HUES6 (cell line): ENCODE measurements around the gene RNF180.
"Not testable (repeated sequence)": the region's sequence is repeated elsewhere in the genome, so short reads cannot be mapped to it uniquely, and the experiment has no call there.

Source experiments
- H3K27ac ChIP-seq: 2 replicates; pipeline ENCODE4 v1.7.0; 2013; ENCODE audit warnings: low read depth, mild to moderate bottlenecking, low read length, inconsistent platforms
- H3K27me3 ChIP-seq: 2 replicates; pipeline ENCODE4 v1.6.1; 2013; ENCODE audit warnings: low read length; ENCODE audit not compliant: control insufficient read depth, insufficient read depth
- H3K36me3 ChIP-seq: 2 replicates; pipeline ENCODE4 v1.6.1; 2013; ENCODE audit warnings: low read length; ENCODE audit not compliant: control insufficient read depth, insufficient read depth
- H3K4me1 ChIP-seq: 2 replicates; pipeline ENCODE4 v1.6.1; 2013; ENCODE audit warnings: low read length; ENCODE audit not compliant: control insufficient read depth, insufficient read depth
- H3K4me3 ChIP-seq: 2 replicates; pipeline ENCODE4 v1.5.1; 2013; ENCODE audit warnings: low read depth, low read length
- H3K9ac ChIP-seq: one replicate; pipeline ENCODE4 v1.6.1; 2013; ENCODE audit warnings: mild to moderate bottlenecking, low read length
- H3K9me3 ChIP-seq: 2 replicates; pipeline ENCODE4 v1.6.1; 2013; ENCODE audit warnings: low read depth, low read length; ENCODE audit not compliant: control insufficient read depth, insufficient read depth

Gene RNF180

GRCh38 chr5:64273276-64273675 lies 107.6 kb downstream of the RNF180 start:
- no peak overlapping the region for H3K4me3 ChIP-seq
- H3K27me3 ChIP-seq = no peaks in the 10 kb centered on the region
- no peaks in the 10 kb centered on the region for H3K9me3 ChIP-seq
- no peak overlapping the region for H3K27ac ChIP-seq
- no peaks in the 10 kb centered on the region for H3K36me3 ChIP-seq
- no peaks in the 10 kb centered on the region for H3K4me1 ChIP-seq
- no peak overlapping the region for H3K9ac ChIP-seq

- Histone ChIP-seq H3K4me3 (no peak overlapping the region), H3K9me3 (0 out of 2 replicates have a peak, but pooled peaks cover 3% of the 10 kb centered on the region), H3K4me1 (no peaks in the 10 kb centered on the region), H3K27ac (no peak overlapping the region), H3K36me3 (no peaks in the 10 kb centered on the region), H3K9ac (no peak overlapping the region), H3K27me3 (no peaks in the 10 kb centered on the region)
Measured at GRCh38 chr5:64285188-64286130, 119.8 kb downstream of the RNF180 start.

- Histone ChIP-seq H3K4me1 (no peaks in the 10 kb centered on the region), H3K4me3 (no peak overlapping the region), H3K27ac (no peak overlapping the region), H3K36me3 (no peaks in the 10 kb centered on the region), H3K9ac (no peak overlapping the region), H3K9me3 (0 out of 2 replicates have a peak, but pooled peaks cover 3% of the 10 kb centered on the region), H3K27me3 (no peaks in the 10 kb centered on the region)
Measured at GRCh38 chr5:64286381-64286780, 120.7 kb downstream of the RNF180 start.

- H3K27me3 ChIP-seq, H3K4me3 ChIP-seq, H3K9ac ChIP-seq, H3K27ac ChIP-seq, H3K36me3 ChIP-seq, H3K9me3 ChIP-seq, H3K4me1 ChIP-seq: not testable (repeated sequence)
Measured at GRCh38 chr5:64288496-64288895, 122.9 kb downstream of the RNF180 start.

- H3K4me3 ChIP-seq = no peak overlapping the region
- H3K9me3 ChIP-seq = no peaks in the 10 kb centered on the region
- H3K9ac ChIP-seq = no peak overlapping the region
- no peaks in the 10 kb centered on the region for H3K27me3 ChIP-seq
- H3K36me3 ChIP-seq = no peaks in the 10 kb centered on the region
- H3K4me1 ChIP-seq = no peaks in the 10 kb centered on the region
- H3K27ac ChIP-seq = no peak overlapping the region
Measured at GRCh38 chr5:64292611-64293215, 127.1 kb downstream of the RNF180 start.

GRCh38 chr5:64295101-64295500 lies 129.5 kb downstream of the RNF180 start:
- Histone ChIP-seq H3K4me1 (no peaks in the 10 kb centered on the region), H3K4me3 (no peak overlapping the region), H3K9ac (no peak overlapping the region), H3K36me3 (no peaks in the 10 kb centered on the region), H3K27ac (no peak overlapping the region), H3K9me3 (no peaks in the 10 kb centered on the region), H3K27me3 (no peaks in the 10 kb centered on the region)

GRCh38 chr5:64298586-64298985 lies 132.9 kb downstream of the RNF180 start:
- Histone ChIP-seq H3K27me3 (no peaks in the 10 kb centered on the region), H3K4me3 (no peak overlapping the region), H3K9me3 (no peaks in the 10 kb centered on the region), H3K4me1 (no peaks in the 10 kb centered on the region), H3K9ac (no peak overlapping the region), H3K27ac (no peak overlapping the region), H3K36me3 (no peaks in the 10 kb centered on the region)

- Histone ChIP-seq H3K36me3 (no peaks in the 10 kb centered on the region), H3K27ac (no peak overlapping the region), H3K9me3 (no peaks in the 10 kb centered on the region), H3K27me3 (no peaks in the 10 kb centered on the region), H3K4me1 (no peaks in the 10 kb centered on the region), H3K9ac (no peak overlapping the region), H3K4me3 (no peak overlapping the region)
Measured at GRCh38 chr5:64299805-64300204, 134.2 kb downstream of the RNF180 start.

- Histone ChIP-seq H3K4me1 (no peaks in the 10 kb centered on the region), H3K9me3 (no peaks in the 10 kb centered on the region), H3K36me3 (no peaks in the 10 kb centered on the region), H3K4me3 (no peak overlapping the region), H3K9ac (no peak overlapping the region), H3K27me3 (no peaks in the 10 kb centered on the region), H3K27ac (no peak overlapping the region)
Measured at GRCh38 chr5:64301566-64301965, 135.9 kb downstream of the RNF180 start.

GRCh38 chr5:64308135-64308534 lies 142.5 kb downstream of the RNF180 start:
- Histone ChIP-seq H3K4me1 (no peaks in the 10 kb centered on the region), H3K36me3 (no peaks in the 10 kb centered on the region), H3K27me3 (no peaks in the 10 kb centered on the region), H3K9ac (no peak overlapping the region), H3K4me3 (no peak overlapping the region), H3K27ac (no peak overlapping the region), H3K9me3 (no peaks in the 10 kb centered on the region)

GRCh38 chr5:64312491-64312890 lies 146.8 kb downstream of the RNF180 start:
- Histone ChIP-seq H3K4me1 (no peaks in the 10 kb centered on the region), H3K9ac (no peak overlapping the region), H3K4me3 (no peak overlapping the region), H3K9me3 (no peaks in the 10 kb centered on the region), H3K27ac (no peak overlapping the region), H3K27me3 (no peaks in the 10 kb centered on the region), H3K36me3 (no peaks in the 10 kb centered on the region)
